Suprapubic skin (tissue), 3 donors: ENCODE data around the gene PAX7.

Source experiments
- CTCF ChIP-seq, 2 donors: fragments of 200-600 bp in 1 of 2; fragments of 450-650 bp in 1 of 2; sonication (generic) in 1 of 2; IDR thresholded peaks; one replicate each; pipeline ENCODE4 v1.5.1; 2016 to 2019; ENCODE audit warnings: antibody characterized with exemption in 2 of 2, mild to moderate bottlenecking in 1 of 2, moderate library complexity in 1 of 2
- EP300 ChIP-seq: sonication (generic); formaldehyde crosslinking; IDR thresholded peaks from one replicate; pipeline ENCODE4 v1.6.1; 2017; ENCODE audit warnings: antibody characterized with exemption
- POLR2A ChIP-seq, 2 donors: fragments of 450-650 bp; IDR thresholded peaks; one replicate each; pipeline ENCODE4 v1.6.1; 2017; ENCODE audit warnings: antibody characterized with exemption in 2 of 2, mild to moderate bottlenecking in 2 of 2, moderate library complexity in 2 of 2

GRCh38 chr1:18638835-18639364 is 8.3 kb downstream of the PAX7 start:
- TF ChIP-seq POLR2A (IDR thresholded peaks at IDR 0.05) = no peak
- TF ChIP-seq CTCF (IDR thresholded peaks at IDR 0.05) = no peak
- TF ChIP-seq EP300 = no peak
